Gastroesophageal sphincter (tissue), 3 donors: ENCODE results near the gene OLIG1.

Source experiments
- CTCF ChIP-seq, 4 experiments: fragments of 200-600 bp in 2 of 4; fragments of 450-650 bp in 2 of 4; sonication (generic) in 1 of 4; IDR thresholded peaks; one replicate each; pipeline ENCODE4 v1.5.1; 2017 to 2019; ENCODE audit warnings: antibody characterized with exemption in 4 of 4, mild to moderate bottlenecking in 2 of 4, moderate library complexity in 2 of 4
- EP300 ChIP-seq: sonication (generic); formaldehyde crosslinking; IDR thresholded peaks from one replicate; pipeline ENCODE4 v1.6.1; 2017; ENCODE audit warnings: antibody characterized with exemption, mild to moderate bottlenecking

GRCh38 chr21:33039536-33039935 lies 30.4 kb upstream of the OLIG1 start:
- no peak for TF ChIP-seq EP300
- no peak for TF ChIP-seq CTCF (IDR thresholded peaks at IDR 0.05)
